GM18868 (cell line): ENCODE measurements around the gene SIAE.
"Not testable (repeated sequence)": the region's sequence is repeated elsewhere in the genome, so short reads cannot be mapped to it uniquely, and the experiment has no call there.

Experiments
- ATAC-seq: cut with Tn5 transposase; IDR thresholded peaks from one replicate; pipeline ENCODE4 v1.9.1; 2021; ENCODE audit warnings: mild to moderate bottlenecking, moderate library complexity; ENCODE audit not compliant: unreplicated experiment

SIAE gene

DNA sequence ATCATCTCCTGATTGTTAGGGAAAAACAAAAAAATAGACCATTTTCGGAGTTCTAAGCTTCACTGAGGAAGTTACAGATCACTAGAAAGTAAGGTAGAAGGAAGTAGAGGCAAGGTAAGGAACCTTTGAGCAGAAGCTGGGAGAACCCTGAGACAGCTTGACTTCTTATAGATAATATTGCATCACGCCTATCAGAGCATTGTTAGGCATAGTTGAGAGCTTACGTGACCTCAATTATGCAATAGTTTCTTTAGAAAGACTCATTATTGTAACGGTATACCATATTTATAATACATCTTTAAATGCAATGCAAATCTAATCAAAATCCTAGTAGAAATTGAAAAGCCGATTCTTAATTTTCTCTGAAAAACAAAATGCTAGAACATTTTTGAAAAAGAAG lies 46.0 kb downstream of the SIAE start:
- ATAC-seq = no peak

DNA sequence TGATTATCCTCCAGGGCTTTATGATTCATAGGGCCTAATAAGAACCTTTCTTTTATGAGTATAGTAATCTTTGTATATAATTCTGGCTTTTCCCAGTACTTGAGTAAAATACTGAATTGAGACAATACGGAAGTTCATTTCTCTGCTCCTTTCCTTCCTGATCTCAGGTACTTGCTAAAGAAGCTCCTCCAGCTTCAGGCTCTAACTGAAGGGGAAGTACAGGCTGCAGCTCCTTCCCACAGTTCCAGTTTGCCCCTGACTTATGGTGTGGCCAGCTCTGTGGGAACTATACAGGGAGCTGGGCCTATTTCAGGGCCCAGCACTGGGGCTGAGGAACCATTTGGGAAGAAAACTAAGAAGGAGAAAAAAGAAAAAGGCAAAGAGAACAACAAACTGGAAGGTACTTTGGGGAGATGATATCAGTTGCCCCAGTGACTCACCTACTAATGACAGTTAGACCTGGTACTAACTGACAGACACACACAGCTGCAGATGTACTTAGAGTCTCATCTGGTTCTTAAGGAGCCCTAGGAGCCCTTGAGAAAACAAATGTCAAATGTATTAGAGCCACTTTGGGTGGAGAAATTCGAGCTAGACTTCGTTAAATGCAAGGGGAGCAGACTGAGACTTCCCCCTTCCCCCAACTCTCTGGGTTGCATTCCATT lies 47.9 kb downstream of the SIAE start:
- no peak for ATAC-seq

DNA sequence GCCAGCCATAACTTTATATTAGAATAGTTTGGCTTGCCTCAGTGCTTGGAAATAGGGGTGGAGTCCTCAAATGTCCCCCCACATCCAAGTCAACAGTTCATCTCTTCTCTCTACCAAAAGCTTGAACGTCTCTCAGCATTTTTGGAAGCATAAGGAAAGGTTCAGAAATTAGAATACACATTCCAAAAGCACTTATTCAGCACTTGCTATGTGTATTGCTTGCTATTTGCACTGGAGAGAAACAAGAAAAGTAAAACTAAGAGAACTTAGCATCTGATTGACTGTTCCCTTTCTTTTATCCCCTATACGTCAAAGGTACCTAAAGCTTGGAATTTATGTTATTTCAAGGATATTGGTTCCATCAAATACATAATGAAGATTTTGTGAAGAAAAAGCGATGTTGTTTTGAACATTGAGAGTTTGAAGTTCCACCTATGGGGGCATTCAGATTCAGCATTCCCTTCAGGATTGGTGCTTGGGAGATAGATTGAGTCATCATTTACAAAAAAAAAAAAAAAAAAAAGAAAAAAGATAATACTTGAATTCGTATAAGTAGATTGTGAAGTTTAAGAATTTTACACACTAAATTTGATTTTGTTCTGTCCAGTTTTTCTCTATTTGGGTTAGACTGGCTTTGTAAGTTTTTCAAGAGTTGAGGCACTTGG lies 49.5 kb downstream of the SIAE start:
- ATAC-seq = no peak

DNA sequence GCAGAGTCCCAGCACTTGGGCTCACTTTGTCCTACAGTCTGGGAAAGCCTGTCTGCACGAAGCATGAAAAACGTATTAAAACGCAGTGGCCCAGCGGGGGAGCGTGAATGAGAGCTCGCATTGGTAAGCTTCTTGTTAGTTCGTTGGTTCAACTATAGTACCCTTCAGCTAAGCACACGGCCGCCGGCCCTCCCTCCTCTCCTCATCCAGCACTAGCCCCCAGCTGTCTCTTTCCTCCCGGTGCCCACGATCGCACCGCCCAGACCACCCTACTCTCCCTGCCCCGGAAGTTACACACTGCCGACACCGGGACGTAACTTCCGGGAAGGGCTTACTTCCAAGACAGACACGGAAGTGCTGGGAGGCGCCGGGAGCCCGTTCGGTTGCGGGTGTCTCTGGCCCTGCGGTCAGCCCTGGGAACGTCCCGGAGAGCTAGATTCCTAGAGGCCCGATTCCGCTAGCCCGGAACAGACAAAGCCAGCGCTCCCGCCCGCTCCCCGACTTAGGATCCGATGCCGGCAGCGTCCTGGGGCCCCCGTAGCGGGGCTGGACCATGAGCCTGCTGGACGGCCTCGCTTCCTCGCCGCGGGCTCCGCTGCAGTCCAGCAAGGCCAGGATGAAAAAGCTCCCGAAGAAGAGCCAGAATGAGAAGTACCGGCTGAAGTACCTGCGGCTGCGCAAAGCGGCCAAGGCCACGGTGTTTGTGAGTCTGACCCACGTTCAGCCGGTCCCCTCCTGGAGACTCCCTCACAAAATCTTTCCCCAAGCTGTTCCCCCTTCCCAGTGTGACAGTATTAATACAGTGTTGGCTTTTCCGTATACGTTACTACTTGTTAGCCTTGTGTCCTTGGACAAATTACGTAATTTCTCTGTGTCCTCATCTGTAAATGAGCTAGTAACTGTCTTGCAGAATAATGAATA lies 50.7 kb downstream of the SIAE start, which contains the start of gene TBRG1:
Gene TBRG1 (plus strand): TSS at position 334 of the 921 bp plus-strand sequence. CDS start 220 bp downstream, at position 554.
- ATAC-seq = peak; percentile 98

DNA sequence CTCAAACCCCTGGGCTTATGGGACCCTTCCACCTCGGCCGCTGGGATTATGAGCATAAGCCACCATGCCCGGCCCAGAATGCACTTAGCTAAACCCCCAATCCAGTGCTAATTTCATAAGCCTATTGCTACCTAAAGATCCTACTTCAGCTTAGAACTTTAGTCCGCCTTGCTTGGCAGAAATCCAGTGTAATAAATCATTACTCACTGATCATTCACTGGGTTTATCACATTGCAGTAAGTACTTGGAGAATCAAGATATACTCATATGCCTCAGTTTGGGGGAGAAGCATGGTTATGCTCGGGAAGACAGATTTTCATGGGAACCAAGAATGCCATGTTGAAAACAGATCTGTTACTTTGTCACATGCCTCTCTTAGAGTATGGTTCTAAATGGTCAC lies 54.7 kb downstream of the SIAE start:
- no peak for ATAC-seq

DNA sequence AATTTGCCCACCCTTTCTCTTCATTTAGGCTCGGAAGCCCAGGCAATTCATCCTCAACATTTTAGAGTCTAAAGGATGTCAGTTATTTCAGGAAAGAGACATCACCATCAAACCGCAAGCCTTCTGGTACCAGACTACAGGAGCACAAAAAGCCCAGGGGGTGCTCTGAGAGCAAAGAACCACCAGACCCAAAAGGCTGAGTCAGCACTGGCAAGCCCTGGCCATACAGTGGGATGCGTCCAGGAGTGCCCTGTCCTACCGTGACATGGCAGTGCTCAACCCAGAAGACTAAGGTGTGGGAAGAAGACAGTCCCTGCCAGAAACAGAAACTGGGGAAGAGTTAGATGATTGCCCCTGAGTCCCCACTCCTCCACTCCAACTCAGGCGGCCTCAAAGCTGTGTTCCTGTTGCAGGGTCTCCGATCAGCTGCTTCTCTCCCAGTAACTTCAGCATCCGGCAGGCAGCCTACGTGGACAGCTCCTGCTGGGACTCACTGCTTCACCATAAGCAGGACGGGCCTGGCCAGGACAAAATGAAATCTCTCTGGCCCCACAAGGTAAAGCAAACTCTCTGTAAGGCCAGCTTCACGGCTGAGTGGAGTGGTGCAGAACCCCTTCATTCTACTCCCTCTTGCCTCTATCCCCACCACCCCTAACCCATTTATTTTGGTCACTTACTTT lies 60.8 kb downstream of the SIAE start:
- no peak for ATAC-seq

DNA sequence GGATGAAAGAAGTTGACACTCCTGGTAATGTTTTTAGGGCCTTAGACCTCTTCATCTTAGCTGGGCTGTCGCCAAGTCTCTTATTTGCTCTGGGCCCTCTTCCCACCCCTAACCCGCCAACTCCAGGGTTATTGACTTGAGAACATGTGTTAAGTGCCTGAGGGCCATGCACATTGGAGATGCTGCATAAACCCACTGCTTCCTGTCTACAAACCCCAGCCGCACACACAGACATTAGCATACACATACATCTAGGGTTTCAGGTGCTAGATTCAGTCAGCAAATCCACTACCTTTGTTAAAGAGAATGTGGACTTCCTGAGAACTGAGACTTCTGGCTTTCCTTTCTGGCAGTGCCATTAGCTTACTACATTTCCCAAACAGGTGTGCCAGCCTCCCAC lies 61.5 kb downstream of the SIAE start:
- ATAC-seq = peak; percentile 66

DNA sequence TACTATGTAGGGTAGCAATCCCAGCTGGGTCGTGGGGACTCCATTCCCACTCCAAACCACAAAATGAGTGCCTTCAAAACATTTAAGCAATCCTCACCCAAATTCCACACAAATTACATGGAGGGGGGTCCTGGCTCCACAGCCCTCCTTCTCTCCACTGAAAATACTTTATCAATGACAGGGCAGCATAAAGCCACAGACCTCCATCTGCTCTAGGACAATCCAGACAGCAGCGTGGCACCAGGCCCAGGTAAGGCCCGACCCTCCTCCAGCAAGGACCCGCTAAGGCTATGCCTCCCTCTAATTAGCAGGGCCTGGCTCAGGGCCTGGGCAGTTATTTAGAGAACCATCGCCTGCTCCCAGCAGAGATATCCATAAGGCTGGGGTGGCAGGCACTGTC lies 62.5 kb downstream of the SIAE start, which contains the start of gene PANX3:
Gene PANX3 (plus strand): TSS at position 365 of the 400 bp plus-strand sequence. CDS start 129 bp downstream, outside the sequence.
- ATAC-seq = no peak

DNA sequence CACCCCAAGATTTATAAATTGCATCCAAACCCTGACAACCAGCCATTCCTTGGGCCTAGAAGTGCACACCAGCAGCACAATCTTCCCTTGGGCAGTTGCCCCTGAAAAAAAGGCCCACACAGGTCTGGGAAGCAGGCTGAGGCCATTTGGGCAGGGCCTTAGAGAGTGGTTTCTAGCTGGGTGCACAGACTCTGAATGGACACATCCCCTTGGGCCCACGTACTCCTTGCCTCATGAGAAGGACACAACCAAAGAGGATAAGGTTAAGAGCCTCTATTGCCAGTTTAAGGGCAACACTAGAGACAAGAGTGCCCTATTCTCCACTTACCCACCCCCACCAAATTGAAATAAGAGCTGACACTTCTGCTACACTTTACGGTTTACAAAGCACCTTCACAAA lies 63.2 kb downstream of the SIAE start:
- no peak for ATAC-seq

DNA sequence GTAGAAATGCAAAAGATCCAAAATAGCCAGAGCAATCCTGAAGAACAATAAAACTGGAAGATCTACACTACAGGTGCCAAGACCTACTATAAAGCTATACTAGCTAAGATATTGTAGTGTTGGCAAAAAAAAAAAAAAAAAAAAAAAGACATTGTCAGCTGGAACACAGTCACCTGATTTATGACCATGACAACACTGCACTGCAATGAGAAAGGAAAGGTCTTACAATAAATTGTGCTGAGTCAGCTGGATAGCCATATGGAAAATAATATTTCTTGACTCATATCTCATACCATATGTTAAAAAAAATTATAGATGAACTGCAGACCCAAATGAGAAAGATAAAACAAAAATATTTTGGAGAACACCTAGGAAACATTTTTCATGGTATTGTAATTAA lies 65.4 kb downstream of the SIAE start:
- ATAC-seq = no peak

DNA sequence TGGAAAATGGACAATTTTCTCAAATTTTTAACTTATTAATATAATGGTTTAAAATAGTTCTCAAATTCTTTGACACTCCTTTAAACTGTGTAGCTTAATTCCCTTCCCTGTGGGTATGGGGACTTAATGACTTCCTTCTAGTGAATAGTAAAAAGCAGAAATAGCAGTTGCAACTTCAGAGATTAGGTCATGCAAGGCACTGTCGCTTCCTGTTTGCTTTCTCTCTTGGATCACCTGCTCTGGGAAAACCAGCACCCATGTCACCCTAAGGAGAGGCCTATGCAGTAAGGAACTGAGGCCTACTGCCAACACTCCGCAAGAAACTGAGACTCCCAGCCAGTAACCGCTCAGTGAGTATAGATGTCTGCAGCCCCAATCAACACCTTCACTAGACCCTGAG lies 67.8 kb downstream of the SIAE start:
- no peak for ATAC-seq

DNA sequence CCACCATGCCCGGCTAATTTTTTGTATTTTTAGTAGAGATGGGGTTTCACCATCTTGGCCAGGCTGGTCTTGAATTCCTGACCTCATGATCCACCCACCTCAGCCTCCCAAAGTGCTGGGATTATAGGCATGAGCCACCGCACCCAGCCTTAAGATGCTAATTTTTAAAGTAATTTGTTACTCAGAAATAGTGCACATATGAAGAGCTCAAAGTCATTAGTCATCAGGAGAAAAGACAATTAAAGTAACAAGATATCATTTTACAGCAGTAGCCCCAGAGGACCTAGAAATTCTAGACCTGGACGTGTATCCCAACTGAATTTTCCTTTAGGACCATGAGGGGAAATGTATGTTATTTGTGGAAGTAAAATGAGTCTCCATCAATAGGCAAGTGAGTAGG lies 70.8 kb downstream of the SIAE start:
- not testable (repeated sequence) for ATAC-seq

DNA sequence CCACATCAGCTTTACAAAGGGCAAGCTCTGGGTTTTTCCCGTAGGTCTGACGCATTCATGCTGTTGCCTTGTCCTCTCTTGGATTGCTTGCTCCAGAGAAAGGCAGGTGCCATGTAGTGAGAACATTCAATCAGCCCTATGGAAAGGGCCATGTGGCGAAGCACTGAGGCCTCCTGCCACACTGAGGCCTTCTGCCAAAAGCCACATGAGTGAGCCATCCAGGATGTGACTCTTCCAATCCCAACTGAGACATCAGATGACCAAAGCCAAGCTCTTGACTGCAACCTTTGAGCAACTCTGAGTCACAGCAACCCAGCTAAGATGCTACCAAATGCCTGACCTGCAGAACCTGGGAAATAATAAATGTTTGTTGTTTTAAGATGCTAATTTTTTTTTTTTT lies 71.3 kb downstream of the SIAE start:
- ATAC-seq = no peak

DNA sequence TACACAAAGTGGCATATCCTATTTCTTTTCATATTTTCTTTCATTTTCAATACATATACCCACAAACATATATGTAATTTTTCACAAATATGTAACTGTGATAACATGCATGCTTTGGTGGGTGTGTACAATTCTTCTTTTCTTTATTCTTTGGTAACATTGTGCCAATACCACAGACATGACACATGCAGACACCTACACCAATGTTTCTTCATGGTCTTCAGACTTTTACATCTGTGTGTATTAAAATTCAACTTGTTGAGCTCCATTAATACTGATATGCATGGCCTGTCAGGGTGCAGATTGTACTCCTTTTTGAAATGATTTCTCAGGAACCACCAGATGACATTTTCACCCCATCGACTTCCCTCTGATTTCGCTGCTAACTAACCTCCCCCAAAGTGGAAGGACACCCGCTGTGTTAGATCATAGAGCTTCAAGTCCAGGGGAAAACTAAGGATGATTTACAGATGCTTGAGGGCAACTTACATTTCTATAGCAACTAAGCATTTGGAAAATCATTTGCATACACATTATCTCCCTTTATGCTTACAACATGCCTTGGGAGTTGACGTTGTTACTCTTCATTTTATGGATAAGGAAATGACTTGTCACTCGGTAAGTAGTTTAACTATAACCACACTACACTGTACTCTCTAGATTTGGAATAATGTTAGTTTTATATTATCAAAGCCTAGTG lies 72.8 kb downstream of the SIAE start:
- ATAC-seq = no peak

DNA sequence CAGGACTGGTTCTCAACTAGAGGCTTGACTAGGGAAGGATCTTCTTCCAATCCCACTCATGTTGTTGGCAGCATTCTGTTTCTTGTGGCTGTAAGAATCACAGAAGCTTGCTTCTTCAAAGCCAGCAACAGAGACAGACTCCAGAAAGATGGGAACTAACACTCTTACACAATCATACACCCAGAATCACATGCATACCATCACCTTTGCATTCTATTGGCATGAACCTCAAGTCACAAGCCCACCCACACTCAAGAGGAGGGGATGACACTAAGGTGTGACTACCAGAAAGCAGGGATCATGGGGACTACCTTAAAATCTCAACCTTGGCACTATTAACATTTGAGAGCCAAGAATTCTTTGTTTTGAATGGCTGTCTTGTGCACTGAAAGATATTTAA lies 75.9 kb downstream of the SIAE start:
- no peak for ATAC-seq

DNA sequence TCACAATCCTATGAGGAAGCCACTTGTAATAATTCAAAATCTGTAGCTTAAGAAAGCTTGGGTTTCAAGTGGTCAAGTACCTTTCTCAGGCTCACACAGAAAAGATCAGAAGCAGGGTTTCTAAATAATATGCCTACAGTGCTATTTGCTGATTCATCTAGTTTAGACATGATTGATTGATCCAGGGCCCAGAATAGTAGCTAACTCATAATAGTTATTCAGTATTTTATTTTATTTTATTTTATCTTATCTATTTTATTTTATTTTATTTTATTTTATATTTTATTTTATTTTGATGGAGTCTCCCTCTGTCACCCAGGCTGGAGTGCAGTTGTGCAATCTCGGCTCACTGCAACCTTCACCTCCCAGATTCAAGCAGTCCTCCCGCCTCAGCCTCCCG lies 78.2 kb downstream of the SIAE start:
- ATAC-seq = no peak

DNA sequence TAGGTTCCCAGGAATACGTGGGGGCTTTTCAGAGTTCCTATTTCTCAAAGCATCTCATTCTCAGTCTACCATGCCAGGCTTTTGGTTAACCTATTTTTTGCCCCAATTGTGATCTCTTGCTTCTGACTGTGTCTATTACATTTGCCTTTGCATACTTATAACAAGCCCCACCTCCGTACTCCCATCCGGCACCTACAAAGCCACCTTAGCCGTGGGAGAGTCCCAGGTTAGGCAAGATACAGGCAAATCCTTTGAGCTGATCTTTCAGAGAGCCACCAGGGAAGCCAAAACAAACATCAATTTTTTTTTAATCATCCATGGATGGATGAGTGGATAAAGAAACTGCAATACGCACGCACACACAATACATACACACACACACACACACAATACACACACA lies 80.9 kb downstream of the SIAE start:
- no peak for ATAC-seq

DNA sequence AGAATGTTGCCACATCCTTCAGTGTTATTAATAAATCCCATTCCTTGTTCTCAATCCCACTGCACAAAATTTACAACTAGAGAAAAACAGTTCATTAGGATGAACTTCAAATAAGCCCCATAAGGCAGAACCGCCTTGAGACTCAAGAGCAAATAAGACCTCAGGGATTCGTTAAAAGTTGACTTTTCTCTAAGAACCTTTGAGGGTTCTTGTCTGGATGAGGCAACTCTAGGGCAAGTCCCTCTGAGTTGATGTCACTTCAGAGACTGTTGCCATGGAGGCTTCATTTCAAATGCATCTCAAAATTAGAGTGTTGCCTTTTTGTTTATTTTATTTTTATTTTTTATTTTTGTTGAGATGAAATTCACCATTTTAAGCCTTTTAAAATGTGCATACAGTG lies 82.1 kb downstream of the SIAE start:
- no peak for ATAC-seq

DNA sequence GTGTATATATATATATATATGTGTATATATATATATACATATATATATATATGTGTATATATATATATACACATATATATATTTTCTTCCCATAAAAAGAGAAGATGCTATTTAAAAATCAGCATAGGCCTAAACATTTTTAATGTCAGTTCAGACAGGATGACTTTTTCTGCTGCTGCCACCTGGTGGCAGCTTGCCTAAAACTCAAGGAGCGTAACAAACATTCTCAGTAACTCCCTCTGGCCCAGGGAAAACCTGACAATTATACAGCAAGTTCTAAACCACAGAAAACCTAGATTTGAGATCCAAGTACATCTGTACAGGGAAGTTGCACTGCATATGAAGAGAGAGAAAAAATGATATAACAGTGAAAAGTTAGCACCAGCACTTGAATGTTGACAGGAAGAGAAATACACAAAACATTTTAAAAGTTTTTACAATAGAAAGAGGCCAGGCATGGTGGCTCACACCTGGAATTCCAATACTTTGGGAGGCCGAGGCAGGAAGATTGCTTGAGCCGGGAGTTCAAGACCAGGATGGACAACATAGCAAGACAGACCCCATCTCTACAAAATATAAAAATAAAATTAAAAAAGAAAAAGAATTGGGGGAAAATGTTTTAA lies 87.2 kb downstream of the SIAE start:
- no peak for ATAC-seq
